ENCODE results near the gene NDUFC2. TPM values are rescaled to one million over a fixed set of nuclear protein-coding genes. Genes with fewer than 3 reads are reported as not detected.

Gene NDUFC2
- total RNA-seq, 4 donors from 2014 or later = 67.8 to 102 (median 79.6) TPM

GRCh38 chr11:78019808-78020207 is 59.9 kb downstream of the NDUFC2 start:
- no peak for ATAC-seq
- peaks cover 0 to 19% of the 10 kb centered on the region in 2 donors for H3K36me3 ChIP-seq
- no peak overlapping the region for H3K4me3 ChIP-seq
- no peaks in the 10 kb centered on the region for H3K9me3 ChIP-seq
- no peak overlapping the region for H3K27ac ChIP-seq
- WGBS, 2 donors (ENCODE audit: low coverage in 1 of 2) = 25 to 57% methylated on average over 2 to 4 of the region's 4 CpGs
- no peaks in the 10 kb centered on the region for H3K27me3 ChIP-seq
- TF ChIP-seq CTCF (IDR thresholded peaks at IDR 0.05) (no peak), POLR2A (IDR thresholded peaks at IDR 0.05) (no peak), EP300 (IDR thresholded peaks at IDR 0.05) (no peak), POLR2AphosphoS5 (IDR thresholded peaks at IDR 0.05) (no peak)
- peaks cover 0 to 9% (median 0%) of the 10 kb centered on the region in 3 donors for H3K4me1 ChIP-seq

Other genes with a start within 250 kb of the NDUFC2 start
- gene INTS4, start 85.2 kb downstream of the NDUFC2 start, total RNA-seq = 10 to 100 TPM; 16.5 to 32.1 (median 18.8) TPM
- 1 to 10 TPM in 3 of 4 donors, under 1 TPM in 1; 0.58 to 2.3 (median 1.4) TPM for gene KCTD14, start 56.6 kb downstream of the NDUFC2 start, total RNA-seq
- 1 to 10 TPM in 1 of 4 donors, not detected in 3; 2.0 TPM for gene THRSP, start 16.0 kb downstream of the NDUFC2 start, total RNA-seq
- gene ALG8, start 59.8 kb upstream of the NDUFC2 start, total RNA-seq = 10 to 100 TPM; 14.8 to 21.6 (median 15.8) TPM
- 10 to 100 TPM in 2 of 4 donors, 1 to 10 TPM in 2; 5.7 to 18.6 (median 9.9) TPM for gene KCTD21, start 108.8 kb upstream of the NDUFC2 start, total RNA-seq
- gene USP35, start 109.1 kb upstream of the NDUFC2 start, total RNA-seq = 10 to 100 TPM in 2 of 4 donors, 1 to 10 TPM in 2; 7.1 to 14.5 (median 10.6) TPM

Data from gastroesophageal sphincter (tissue), 4 donors.